Keratinocyte (primary cell): ENCODE measurements around the gene RANBP9. TPM values are rescaled to one million over a fixed set of nuclear protein-coding genes. Genes with fewer than 3 reads are reported as not detected.

ENCODE experiments used
- DNase-seq: peaks from one replicate; pipeline ENCODE4 v3.0.0-alpha.2; 2011; ENCODE audit warnings: low read depth, missing footprints, low spot score
- FAIRE-seq: peaks from 2 replicates; lab custom pipeline; 2011; peaks lifted over from hg19 to GRCh38; lab: Jason Lieb, UNC
- H2AFZ ChIP-seq: 2 replicates; pipeline ENCODE4 v1.6.0; 2012; ENCODE audit warnings: low read length, control low read depth, inconsistent platforms; ENCODE audit not compliant: control insufficient read depth
- H3K27ac ChIP-seq: 2 replicates; pipeline ENCODE4 v1.5.1; 2011; ENCODE audit warnings: low read length; ENCODE audit not compliant: control insufficient read depth, insufficient read depth
- H3K27me3 ChIP-seq: 3 replicates; pipeline ENCODE4 v1.6.0; 2011; ENCODE audit warnings: low read length; ENCODE audit not compliant: control insufficient read depth, insufficient read depth; ENCODE audit errors: extremely low read depth
- H3K36me3 ChIP-seq, 2 experiments: 2 replicates in 1 of 2; 3 replicates in 1 of 2; pipeline ENCODE4 v1.5.1; 2011; ENCODE audit warnings: low read length in 2 of 2, mild to moderate bottlenecking in 1 of 2; ENCODE audit not compliant: control insufficient read depth in 2 of 2, insufficient read depth in 2 of 2; ENCODE audit errors: extremely low read depth in 1 of 2
- H3K4me1 ChIP-seq: 3 replicates; pipeline ENCODE4 v1.5.1; 2011; ENCODE audit warnings: low read length; ENCODE audit not compliant: control insufficient read depth, insufficient read depth; ENCODE audit errors: extremely low read depth
- H3K4me2 ChIP-seq: 3 replicates; pipeline ENCODE4 v1.6.0; 2011; ENCODE audit warnings: low read depth, low read length; ENCODE audit not compliant: control insufficient read depth, insufficient read depth; ENCODE audit errors: extremely low read depth
- H3K4me3 ChIP-seq, 3 experiments: fragments of 200-600 bp in 1 of 3; sonication (generic) in 1 of 3; 2 replicates in 2 of 3; 3 replicates in 1 of 3; pipeline ENCODE4 v1.5.1; 2011 to 2016; ENCODE audit warnings: low read length in 3 of 3, mild to moderate bottlenecking in 3 of 3, control low read depth in 2 of 3, inconsistent platforms in 1 of 3, low read depth in 1 of 3, mixed read lengths in 1 of 3, mixed run types in 1 of 3, moderate library complexity in 1 of 3; ENCODE audit not compliant: control insufficient read depth in 2 of 3, insufficient read depth in 2 of 3; ENCODE audit errors: extremely low read depth in 1 of 3
- H3K79me2 ChIP-seq: 2 replicates; pipeline ENCODE4 v1.6.0; 2012; ENCODE audit warnings: low read length; ENCODE audit not compliant: control insufficient read depth, insufficient read depth
- H3K9ac ChIP-seq: 3 replicates; pipeline ENCODE4 v1.6.0; 2011; ENCODE audit warnings: low read length; ENCODE audit not compliant: control insufficient read depth, insufficient read depth; ENCODE audit errors: extremely low read depth
- H3K9me1 ChIP-seq: 3 replicates; pipeline ENCODE4 v1.6.0; 2011; ENCODE audit warnings: low read length; ENCODE audit not compliant: control insufficient read depth, insufficient read depth; ENCODE audit errors: extremely low read depth
- H3K9me3 ChIP-seq: 2 replicates; pipeline ENCODE4 v1.5.1; 2012; ENCODE audit warnings: low read depth, low read length; ENCODE audit not compliant: control insufficient read depth
- H4K20me1 ChIP-seq: 3 replicates; pipeline ENCODE4 v1.6.0; 2011; ENCODE audit warnings: low read length; ENCODE audit not compliant: control insufficient read depth, insufficient read depth; ENCODE audit errors: extremely low read depth
- EZH2 ChIP-seq: IDR thresholded peaks from one replicate; pipeline ENCODE4 v1.6.1; 2012; ENCODE audit warnings: inconsistent platforms, mild to moderate bottlenecking, low read length, moderate library complexity
- dilution Hi-C: fragments of 300-500 bp; cut with MboI; formaldehyde crosslinking; loops from one replicate; pipeline ENCODE4 v1.7.0; 2020; ENCODE audit warnings: low sequenced_read_pairs; ENCODE audit not compliant: extremely low pct_ligation_motif_present
- polyA plus RNA-seq, 5 experiments: library from polyadenylated mRNA; depleted of rRNA in 3 of 5; stranded (reverse) in 3 of 5; stranded (forward) in 1 of 5; unstranded in 1 of 5; fragments of >200 nt; gene quantifications; 1 replicate in 1 of 5; 2 replicates in 3 of 5; 3 replicates in 1 of 5; pipeline versions ENCODE4 v1.2.1 to v1.2.3, GENCODE V29; 2011 to 2012; ENCODE audit warnings: missing spikeins in 2 of 5, low read depth in 1 of 5, low replicate concordance in 1 of 5
- TF ChIP-seq, protein P1 (sequence below), 3 experiments: IDR thresholded peaks in 1 of 3; conservative IDR thresholded peaks in 1 of 3; optimal IDR thresholded peaks in 1 of 3; 2 replicates in 2 of 3; 3 replicates in 1 of 3; pipeline versions ENCODE3 to v1.5.1; 2011; ENCODE audit warnings: low read length in 3 of 3, mild to moderate bottlenecking in 3 of 3, moderate library complexity in 2 of 3, control low read depth in 1 of 3, inconsistent platforms in 1 of 3; ENCODE audit not compliant: insufficient read depth in 2 of 3; ENCODE audit errors: extremely low read depth in 1 of 3

The RANBP9 gene
- polyA plus RNA-seq, 1 donor (not counting 4 experiments of a cell fraction or from before 2014, with no cell fraction given) = 36.7 TPM

DNA sequence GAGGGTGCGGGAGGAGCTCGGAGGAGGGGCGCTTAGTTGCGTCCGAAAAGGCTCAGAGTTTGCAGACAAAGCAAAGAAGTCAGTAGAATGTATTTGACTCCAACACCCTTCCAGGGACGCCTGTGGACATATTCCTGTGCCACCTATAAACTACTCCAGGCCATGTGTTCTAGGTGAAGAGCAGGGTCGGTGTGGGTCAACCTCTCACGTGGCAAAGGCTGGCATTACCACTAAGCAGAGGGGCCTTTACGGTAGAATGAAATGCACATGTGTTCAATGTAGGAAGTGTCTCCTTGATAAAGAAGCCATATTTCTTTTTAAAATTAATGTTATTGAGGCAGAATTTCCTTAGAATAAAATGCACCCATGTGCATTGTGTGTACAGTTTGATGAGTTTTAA lies 121.8 kb downstream of the RANBP9 start:
- H3K27ac ChIP-seq = no peak overlapping the region
- H3K4me2 ChIP-seq = no peak overlapping the region
- dilution Hi-C loops = no loop called here
- DNase-seq (no peak), FAIRE-seq (no peak)
- H2AFZ ChIP-seq = no peak overlapping the region
- H3K4me1 ChIP-seq = no peaks in the 10 kb centered on the region
- peaks cover 10 to 14% of the 10 kb centered on the region in 2 experiments for H3K36me3 ChIP-seq
- no peaks in the 10 kb centered on the region for H3K79me2 ChIP-seq
- TF ChIP-seq EZH2 = no peak
- TF ChIP-seq, protein P1, sequence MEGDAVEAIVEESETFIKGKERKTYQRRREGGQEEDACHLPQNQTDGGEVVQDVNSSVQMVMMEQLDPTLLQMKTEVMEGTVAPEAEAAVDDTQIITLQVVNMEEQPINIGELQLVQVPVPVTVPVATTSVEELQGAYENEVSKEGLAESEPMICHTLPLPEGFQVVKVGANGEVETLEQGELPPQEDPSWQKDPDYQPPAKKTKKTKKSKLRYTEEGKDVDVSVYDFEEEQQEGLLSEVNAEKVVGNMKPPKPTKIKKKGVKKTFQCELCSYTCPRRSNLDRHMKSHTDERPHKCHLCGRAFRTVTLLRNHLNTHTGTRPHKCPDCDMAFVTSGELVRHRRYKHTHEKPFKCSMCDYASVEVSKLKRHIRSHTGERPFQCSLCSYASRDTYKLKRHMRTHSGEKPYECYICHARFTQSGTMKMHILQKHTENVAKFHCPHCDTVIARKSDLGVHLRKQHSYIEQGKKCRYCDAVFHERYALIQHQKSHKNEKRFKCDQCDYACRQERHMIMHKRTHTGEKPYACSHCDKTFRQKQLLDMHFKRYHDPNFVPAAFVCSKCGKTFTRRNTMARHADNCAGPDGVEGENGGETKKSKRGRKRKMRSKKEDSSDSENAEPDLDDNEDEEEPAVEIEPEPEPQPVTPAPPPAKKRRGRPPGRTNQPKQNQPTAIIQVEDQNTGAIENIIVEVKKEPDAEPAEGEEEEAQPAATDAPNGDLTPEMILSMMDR (optimal IDR thresholded peaks at IDR 0.05 in 1 of 3, IDR thresholded peaks at IDR 0.05 in 1 of 3, conservative IDR thresholded peaks at IDR 0.05 in 1 of 3; ENCODE audit: extremely low read depth in 1 of 3, insufficient read depth in 2 of 3, low read length in 3 of 3) = no peak
- no peaks in the 10 kb centered on the region for H4K20me1 ChIP-seq
- H3K4me3 ChIP-seq = no peak overlapping the region
- H3K9ac ChIP-seq = no peak overlapping the region
- no peaks in the 10 kb centered on the region for H3K9me3 ChIP-seq
- no peaks in the 10 kb centered on the region for H3K9me1 ChIP-seq
- no peaks in the 10 kb centered on the region for H3K27me3 ChIP-seq

DNA sequence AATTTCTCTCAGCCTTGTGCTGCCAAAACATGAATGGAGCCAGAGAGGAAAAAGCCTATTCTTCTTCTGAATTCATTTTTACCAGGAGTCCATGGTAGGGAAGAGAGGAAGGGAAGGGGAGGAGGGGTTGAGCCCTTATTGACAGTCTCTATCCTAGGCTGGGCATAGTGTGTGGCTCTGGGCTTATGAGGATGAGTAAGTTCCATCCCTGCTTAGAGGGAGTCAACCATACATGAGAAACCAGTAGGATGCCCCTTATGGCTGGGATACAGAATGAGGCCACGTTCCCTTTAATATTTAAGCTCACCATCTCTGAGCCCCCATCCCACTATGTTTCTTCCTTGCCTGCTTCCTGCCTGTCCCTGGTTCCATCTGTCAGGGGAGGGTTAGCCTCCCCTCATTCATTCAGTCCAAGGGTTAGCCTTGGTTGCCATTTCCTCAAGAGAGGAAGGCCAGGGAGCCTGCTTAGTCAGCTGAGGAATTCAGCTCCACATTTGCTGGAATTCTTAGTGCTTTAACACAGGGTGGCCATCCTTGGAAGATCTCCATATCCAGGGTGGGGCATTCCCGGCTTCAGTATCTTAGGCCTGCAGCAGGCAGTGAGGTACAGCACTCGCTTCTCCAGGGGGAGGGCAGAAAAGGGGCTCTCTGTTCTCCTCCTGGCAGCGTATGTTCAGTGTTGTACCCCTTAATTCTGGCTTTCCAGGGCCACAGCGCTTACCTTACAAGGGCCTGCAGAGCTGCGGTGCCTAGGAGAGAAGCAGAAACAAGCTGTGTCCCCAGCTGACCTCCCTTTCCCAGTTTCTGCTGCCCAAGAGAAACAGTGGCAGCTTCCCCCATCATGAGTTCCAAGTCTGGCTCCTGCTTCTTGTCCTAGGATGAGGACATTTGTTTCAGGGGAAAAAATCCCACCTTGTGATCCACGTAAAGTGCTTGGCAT lies 124.8 kb downstream of the RANBP9 start:
- H3K27ac ChIP-seq = no peak overlapping the region

More for the DNA sequence above, 124.8 kb downstream of the RANBP9 start:
- Histone ChIP-seq H3K4me2 (no peak overlapping the region), H3K36me3 (peaks cover 7 to 11% of the 10 kb centered on the region in 2 experiments), H3K9ac (no peak overlapping the region), H3K27me3 (no peaks in the 10 kb centered on the region), H3K9me1 (no peaks in the 10 kb centered on the region), H3K79me2 (no peaks in the 10 kb centered on the region), H3K4me3 (no peak overlapping the region), H3K4me1 (no peaks in the 10 kb centered on the region), H2AFZ (no peak overlapping the region), H4K20me1 (no peaks in the 10 kb centered on the region), H3K9me3 (no peaks in the 10 kb centered on the region)
- TF ChIP-seq, protein P1 (optimal IDR thresholded peaks at IDR 0.05 in 1 of 3, IDR thresholded peaks at IDR 0.05 in 1 of 3, conservative IDR thresholded peaks at IDR 0.05 in 1 of 3; ENCODE audit: extremely low read depth in 1 of 3, insufficient read depth in 2 of 3, low read length in 3 of 3) = no peak
- TF ChIP-seq EZH2 = no peak
- DNase-seq (no peak), FAIRE-seq (no peak)
- dilution Hi-C loops = no loop called here
